Panc1 (cell line): ENCODE results near the gene PKD1. TPM values are rescaled to one million over a fixed set of nuclear protein-coding genes. Genes with fewer than 3 reads are reported as not detected.

ENCODE experiments used
- ATAC-seq: fragments of 200-7000 bp; cut with Tn5 transposase; 2 replicates; pipeline ENCODE4 v1.9.1; 2020; ENCODE audit warnings: mild to moderate bottlenecking, moderate library complexity
- BruUV-seq: library from RNA; stranded (reverse); fragments of 400-500 nt; replicated peaks from 2 replicates; lab custom pipeline; 2021; lab: Mats Ljungman, UMichigan
- CTCF ChIA-PET: fragments of 300-600 bp; sonication (Branson Sonifier 250); formaldehyde crosslinking; loops from one replicate; lab custom pipeline; 2022; ENCODE audit warnings: antibody characterized with exemption; lab: Charles Lee
- POLR2A ChIA-PET: fragments of 300-600 bp; sonication (Branson Sonifier 250); formaldehyde crosslinking; loops from one replicate; lab custom pipeline; 2022; ENCODE audit warnings: antibody characterized with exemption; lab: Charles Lee
- DNase-seq: peaks from one replicate; pipeline ENCODE4 v3.0.0-alpha.2; 2010; ENCODE audit warnings: low read depth, low spot score
- H3K27ac ChIP-seq: 2 replicates; pipeline ENCODE4 v1.5.1; 2011; ENCODE audit warnings: mild to moderate bottlenecking, low read length, inconsistent platforms
- H3K27me3 ChIP-seq: fragments of 200-500 bp; sonication (Bioruptor generic); 2 replicates; pipeline ENCODE4 v1.6.0; 2014; ENCODE audit warnings: low read length, inconsistent platforms; ENCODE audit not compliant: control insufficient read depth, insufficient read depth
- H3K36me3 ChIP-seq: fragments of 200-500 bp; sonication (Bioruptor generic); 2 replicates; pipeline ENCODE4 v1.5.1; 2014; ENCODE audit warnings: inconsistent platforms, mild to moderate bottlenecking, low read length, moderate library complexity; ENCODE audit not compliant: control insufficient read depth, insufficient read depth
- H3K4me1 ChIP-seq: 2 replicates; pipeline ENCODE4 v1.5.1; 2011; ENCODE audit warnings: inconsistent platforms, mild to moderate bottlenecking, low read length, moderate library complexity; ENCODE audit not compliant: control insufficient read depth, insufficient read depth
- H3K4me3 ChIP-seq, 2 experiments: 2 replicates each; pipeline ENCODE4 v1.5.1; 2011 to 2012; ENCODE audit warnings: low read depth in 2 of 2, low read length in 2 of 2, mild to moderate bottlenecking in 2 of 2, inconsistent platforms in 1 of 2, moderate library complexity in 1 of 2
- H3K9me3 ChIP-seq: fragments of 200-500 bp; sonication (Bioruptor generic); 2 replicates; pipeline ENCODE4 v1.5.1; 2014; ENCODE audit warnings: low read depth, mild to moderate bottlenecking, inconsistent platforms, low read length, moderate library complexity; ENCODE audit not compliant: control insufficient read depth, insufficient read depth
- CTCF ChIP-seq: fragments of 450-650 bp; IDR thresholded peaks from 2 replicates; pipeline ENCODE4 v1.5.1; 2017; ENCODE audit warnings: mild to moderate bottlenecking
- POLR2AphosphoS5 ChIP-seq: IDR thresholded peaks from 2 replicates; pipeline ENCODE4 v1.6.1; 2012; ENCODE audit warnings: mild to moderate bottlenecking, low read depth, low read length, moderate library complexity
- REST ChIP-seq, 2 experiments: IDR thresholded peaks; 2 replicates each; pipeline ENCODE4 v1.6.1; 2011 to 2012; ENCODE audit warnings: low read depth in 2 of 2, control low read depth in 1 of 2, low read length in 1 of 2, mild to moderate bottlenecking in 1 of 2, moderate library complexity in 1 of 2; ENCODE audit not compliant: insufficient read depth in 1 of 2
- SIN3A ChIP-seq: IDR thresholded peaks from 2 replicates; pipeline ENCODE4 v1.6.1; 2012; ENCODE audit warnings: low read depth, mild to moderate bottlenecking, low read length, moderate library complexity, borderline replicate concordance; ENCODE audit not compliant: insufficient read depth
- TCF7L2 ChIP-seq: IDR thresholded peaks from 2 replicates; pipeline ENCODE4 v1.6.1; 2011; ENCODE audit warnings: mild to moderate bottlenecking, low read depth, low read length, inconsistent platforms
- in situ Hi-C: cut with HindIII; loops from 2 replicates; pipeline ENCODE4 v1.10.0; 2016; ENCODE audit warnings: low sequenced_read_pairs, low pct_unique_long_range_greater_than_20kb
- intact Hi-C: fragments of 100-400 bp; cut with micrococcal nuclease; formaldehyde crosslinking; loops from one replicate; pipeline ENCODE4 v1.10.0; 2022; ENCODE audit not compliant: unreplicated experiment
- total RNA-seq: library from RNA; stranded (reverse); gene quantifications from one replicate; pipeline ENCODE4 v1.2.1, GENCODE V29; 2021; ENCODE audit not compliant: unreplicated experiment

PKD1 gene
- total RNA-seq, 1 experiment from 2014 or later = 279 TPM

- Histone ChIP-seq H3K27ac (peak overlapping the region; percentile 72), H3K4me3 (peak overlapping the region; percentile 17 to 50; a peak in 3 of 4 replicates), H3K27me3 (no peaks in the 10 kb centered on the region), H3K36me3 (no peaks in the 10 kb centered on the region), H3K9me3 (no peaks in the 10 kb centered on the region), H3K4me1 (peaks cover 47% of the 10 kb centered on the region)
- no TSS peak for BruUV-seq
- ChIA-PET CTCF (interaction anchor here (1.7 kb wide), 1 partner anchor 18 kb away, joined by 14 read pairs; no protein-coding TSS in a partner anchor), POLR2A (no interaction called here)
- intact Hi-C loops (no loop called here), in situ Hi-C loops (no loop called here)
- no peak for DNase-seq
- ATAC-seq = peak; percentile 2
- TF ChIP-seq CTCF (no peak), SIN3A (no peak), TCF7L2 (no peak), POLR2AphosphoS5 (no peak), REST (IDR thresholded peaks at IDR 0.05; ENCODE audit: insufficient read depth in 1 of 2, low read depth in 2 of 2, low read length in 1 of 2) (no peak)
Measured at GRCh38 chr16:2122429-2122828, 13.3 kb downstream of the PKD1 start.

GRCh38 chr16:2121853-2122252 lies 13.8 kb downstream of the PKD1 start:
- POLR2A ChIA-PET = interaction anchor here (0.6 to 0.7 kb wide), 2 partner anchors 14 to 76 kb away, joined by 3 to 5 read pairs; partner anchors contain the start of gene PKD1
- CTCF ChIA-PET = interaction anchor here (0.7 to 1.7 kb wide), 2 partner anchors 19 to 118 kb away, joined by 3 to 14 read pairs; no protein-coding TSS in a partner anchor
- no peak for DNase-seq
- TF ChIP-seq SIN3A (no peak), POLR2AphosphoS5 (no peak), TCF7L2 (no peak), CTCF (no peak), REST (IDR thresholded peaks at IDR 0.05; ENCODE audit: insufficient read depth in 1 of 2, low read depth in 2 of 2, low read length in 1 of 2) (no peak)
- no peaks in the 10 kb centered on the region for H3K27me3 ChIP-seq
- intact Hi-C loops (no loop called here), in situ Hi-C loops (no loop called here)
- peak overlapping the region; percentile 17 to 50 for H3K4me3 ChIP-seq
- no peaks in the 10 kb centered on the region for H3K9me3 ChIP-seq
- H3K27ac ChIP-seq = peak overlapping the region; percentile 72
- no TSS peak for BruUV-seq
- no peaks in the 10 kb centered on the region for H3K36me3 ChIP-seq
- H3K4me1 ChIP-seq = peaks cover 42% of the 10 kb centered on the region
- ATAC-seq = peak; percentile 62
